Measurements from ENCODE around the gene SOX4. TPM values are rescaled to one million over a fixed set of nuclear protein-coding genes. Genes with fewer than 3 reads are reported as not detected.
"Not testable (repeated sequence)": the region's sequence is repeated elsewhere in the genome, so short reads cannot be mapped to it uniquely, and the experiment has no call there.

Gene SOX4
- 10.0 TPM for total RNA-seq
- long read RNA-seq, full-length matches to known transcripts = 43 of 43 reads
- long read RNA-seq, partial matches to known transcripts = 0 of 43 reads
- long read RNA-seq, other reads (novel, unspliced or antisense) = 0 of 43 reads

GRCh38 chr6:21593412-21593926, at the start of gene SOX4:
SOX4 (plus strand) TSS chr6:21593751; CDS start chr6:21594535, 784 bp downstream.
- DNase-seq (peak; percentile 93), ATAC-seq (peak; percentile 84)
- intact Hi-C loops (cut with micrococcal nuclease) = loop anchor here (10.0 kb wide), 1 partner anchor 1851 kb away; no protein-coding TSS in a partner anchor

GRCh38 chr6:21552286-21552685, 41.3 kb upstream of the SOX4 start:
- intact Hi-C loops (cut with micrococcal nuclease); DNase-seq; ATAC-seq: not testable (repeated sequence)

DNA sequence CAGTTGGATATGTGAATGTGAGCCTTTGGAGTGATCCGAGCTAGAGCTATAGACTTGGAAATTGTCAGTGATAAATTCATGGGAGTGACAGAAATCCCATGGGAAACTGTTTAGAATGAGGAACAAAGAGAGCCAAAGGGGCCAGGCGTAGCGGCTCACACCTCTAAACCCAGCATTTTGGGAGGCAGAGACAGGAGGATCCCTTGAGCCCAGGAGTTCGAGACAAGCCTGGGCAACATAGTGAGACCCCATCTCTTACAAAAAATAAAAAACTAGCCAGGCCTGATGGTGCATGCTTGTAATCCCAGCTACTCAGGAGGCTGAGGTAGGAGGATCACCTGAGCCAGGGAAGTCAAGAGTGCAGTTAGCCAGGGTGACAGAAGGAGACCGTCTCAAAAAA, 39.3 kb upstream of the SOX4 start:
- DNase-seq (no peak), ATAC-seq (no peak)
- intact Hi-C loops (cut with micrococcal nuclease) = no loop called here

DNA sequence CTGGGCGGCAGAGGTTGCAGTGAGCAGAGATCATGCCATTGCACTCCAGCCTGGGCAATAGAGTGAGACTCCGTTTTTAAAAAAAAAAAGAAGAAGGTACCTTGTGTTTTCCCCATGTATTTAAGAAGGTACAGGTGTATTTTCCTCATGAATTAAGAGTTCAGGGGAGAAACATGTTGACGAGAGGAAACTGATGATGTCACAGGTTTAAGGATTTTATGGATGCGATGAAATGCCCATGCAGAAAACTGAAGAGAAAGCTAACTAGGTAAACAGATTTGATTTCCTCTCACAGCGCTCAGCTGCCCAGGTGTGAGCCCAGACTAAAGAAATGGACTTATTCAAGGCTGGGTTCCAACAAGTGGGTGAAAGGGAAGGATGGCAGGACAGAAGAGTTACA, 38.4 kb upstream of the SOX4 start:
- DNase-seq (no peak), ATAC-seq (no peak)
- intact Hi-C loops (cut with micrococcal nuclease) = no loop called here

- DNase-seq (no peak), ATAC-seq (no peak)
- intact Hi-C loops (cut with micrococcal nuclease) = no loop called here
Observed at GRCh38 chr6:21556511-21556910, 37.0 kb upstream of the SOX4 start.

- intact Hi-C loops (cut with micrococcal nuclease) = no loop called here
- ATAC-seq = peak; percentile 30
- no peak for DNase-seq
Observed at GRCh38 chr6:21556968-21557721, 36.4 kb upstream of the SOX4 start.

DNA sequence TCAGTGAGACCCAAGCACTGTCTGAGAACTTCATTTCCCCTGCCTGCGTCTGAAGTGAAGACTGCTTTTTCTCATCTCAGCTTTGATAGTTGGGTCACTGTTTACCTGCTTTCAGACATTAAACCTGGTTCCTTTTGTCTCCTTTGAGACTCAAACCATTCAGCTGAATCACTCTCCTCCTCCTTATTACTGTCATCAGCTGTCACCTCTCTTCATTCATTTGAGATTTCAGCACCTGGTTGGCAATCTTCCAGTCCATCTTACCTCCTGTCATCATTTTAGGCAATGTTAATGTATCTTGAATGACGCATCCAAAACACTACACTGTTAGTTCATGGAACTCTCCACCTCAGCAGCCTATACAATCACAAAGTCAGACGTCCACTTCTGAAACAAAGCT, 34.3 kb upstream of the SOX4 start:
- no peak for ATAC-seq
- intact Hi-C loops (cut with micrococcal nuclease) = no loop called here
- no peak for DNase-seq

DNA sequence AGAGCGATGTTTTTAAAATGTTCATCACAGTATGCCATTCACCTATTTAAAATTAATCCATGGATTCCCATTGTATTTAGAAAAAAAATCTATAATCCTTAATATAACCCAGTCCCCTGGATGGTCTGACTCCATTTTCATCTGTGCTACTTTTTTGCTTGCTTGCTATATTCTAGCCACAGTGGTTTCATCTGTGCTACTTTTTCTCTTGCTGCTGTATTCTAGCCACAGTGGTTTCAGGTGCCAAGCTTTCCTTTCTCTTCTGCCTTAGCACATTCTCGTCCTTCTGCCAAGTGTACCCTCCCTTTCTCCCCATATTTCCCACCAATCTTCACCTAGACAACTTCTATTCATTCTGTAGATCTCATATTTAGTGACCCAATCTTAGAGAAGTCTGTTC, 33.3 kb upstream of the SOX4 start:
- DNase-seq (no peak), ATAC-seq (no peak)
- intact Hi-C loops (cut with micrococcal nuclease) = no loop called here

DNA sequence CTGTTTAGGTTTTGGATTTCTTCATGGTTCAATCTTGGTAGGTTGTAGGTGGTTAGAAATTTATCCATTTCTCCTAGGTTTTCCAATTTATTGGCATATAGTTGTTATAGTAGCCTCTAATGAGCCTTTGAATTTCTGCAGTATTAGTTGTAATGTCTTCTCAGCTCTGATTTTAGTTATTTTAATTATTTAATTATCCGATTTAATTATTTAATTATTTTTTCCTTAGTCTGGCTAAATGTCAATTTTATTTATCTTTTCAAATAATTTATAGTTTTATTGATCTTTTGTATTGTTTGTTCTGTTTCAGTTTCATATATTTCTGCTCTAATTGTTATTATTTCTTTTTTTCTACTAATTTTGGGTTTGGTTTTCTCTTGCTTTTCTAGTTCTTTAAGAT, 28.1 kb upstream of the SOX4 start:
- intact Hi-C loops (cut with micrococcal nuclease) = no loop called here
- no peak for DNase-seq

GRCh38 chr6:21578523-21578922, 15.0 kb upstream of the SOX4 start:
- no peak for ATAC-seq
- no peak for DNase-seq
- intact Hi-C loops (cut with micrococcal nuclease) = no loop called here

More for the DNA sequence above, 28.1 kb upstream of the SOX4 start:
- no peak for ATAC-seq

DNA sequence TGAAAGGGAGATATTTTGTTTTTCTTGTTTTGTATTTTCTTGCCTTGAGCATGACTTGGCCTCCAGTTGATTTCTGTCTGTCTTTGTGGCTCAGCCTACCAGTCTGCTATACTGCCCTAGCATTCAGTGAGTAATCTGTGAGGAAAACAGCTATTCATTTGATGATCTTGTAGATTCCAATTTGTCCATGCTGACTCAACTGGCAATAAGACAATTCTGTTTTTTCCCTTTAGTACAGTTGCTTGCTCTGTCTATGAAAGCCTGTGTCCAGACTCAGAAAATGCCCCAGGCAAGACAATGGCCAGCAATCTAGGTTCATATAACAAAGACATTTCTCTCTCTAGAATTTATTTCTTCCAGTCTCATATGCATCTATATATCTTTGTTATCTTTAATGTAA, 10.9 kb upstream of the SOX4 start:
- DNase-seq (no peak), ATAC-seq (no peak)
- intact Hi-C loops (cut with micrococcal nuclease) = loop anchor here (10.0 kb wide), 1 partner anchor 708 kb away; no protein-coding TSS in a partner anchor

GRCh38 chr6:21586300-21586699, 7.3 kb upstream of the SOX4 start:
- DNase-seq = no peak
- ATAC-seq = no peak
- intact Hi-C loops (cut with micrococcal nuclease) = loop anchor here (10.0 kb wide), 1 partner anchor 711 kb away; no protein-coding TSS in a partner anchor

GRCh38 chr6:21586740-21587178, 6.8 kb upstream of the SOX4 start:
- ATAC-seq (no peak), DNase-seq (peak; percentile 57)
- intact Hi-C loops (cut with micrococcal nuclease) = loop anchor here (10.0 kb wide), 1 partner anchor 712 kb away; no protein-coding TSS in a partner anchor

- peak; percentile 68 for ATAC-seq
- intact Hi-C loops (cut with micrococcal nuclease) = loop anchor here (10.0 kb wide), 1 partner anchor 713 kb away; no protein-coding TSS in a partner anchor
- peak; percentile 73 for DNase-seq
Observed at GRCh38 chr6:21587179-21587960, 6.2 kb upstream of the SOX4 start.

DNA sequence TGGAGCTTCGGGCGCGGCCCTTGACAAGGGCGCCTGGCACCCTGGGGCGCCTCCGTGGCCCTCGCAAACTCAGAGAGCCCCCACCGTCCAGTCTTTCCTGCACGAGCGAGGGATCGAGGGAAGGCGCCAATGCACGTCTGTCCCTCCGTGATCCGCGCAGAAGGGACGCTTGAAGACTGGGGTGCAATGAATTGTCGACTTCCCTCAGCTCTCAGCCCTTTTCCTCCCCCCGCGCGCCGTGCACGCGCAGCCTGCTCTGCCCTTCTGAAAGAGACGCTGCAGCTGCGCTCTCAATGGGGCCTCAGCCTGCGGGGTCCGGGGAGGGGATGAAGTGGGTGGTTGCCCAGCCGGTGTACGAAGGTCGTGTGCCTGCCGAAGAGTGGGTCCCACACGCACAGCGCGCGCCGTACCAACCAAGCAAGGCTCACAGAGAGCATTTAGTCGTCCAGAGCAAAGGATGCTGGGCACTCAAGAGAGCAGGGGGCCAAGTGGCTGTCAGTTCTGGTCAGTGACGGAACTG, 5.5 kb upstream of the SOX4 start:
- intact Hi-C loops (cut with micrococcal nuclease) = loop anchor here (10.0 kb wide), 1 partner anchor 713 kb away; no protein-coding TSS in a partner anchor
- ATAC-seq (peak; percentile 60), DNase-seq (peak; percentile 72)

- DNase-seq = peak; percentile 76
- intact Hi-C loops (cut with micrococcal nuclease) = loop anchor here (10.0 kb wide), 1 partner anchor 714 kb away; no protein-coding TSS in a partner anchor
- peak; percentile 61 for ATAC-seq
Observed at GRCh38 chr6:21588481-21589351, 4.8 kb upstream of the SOX4 start.

DNA sequence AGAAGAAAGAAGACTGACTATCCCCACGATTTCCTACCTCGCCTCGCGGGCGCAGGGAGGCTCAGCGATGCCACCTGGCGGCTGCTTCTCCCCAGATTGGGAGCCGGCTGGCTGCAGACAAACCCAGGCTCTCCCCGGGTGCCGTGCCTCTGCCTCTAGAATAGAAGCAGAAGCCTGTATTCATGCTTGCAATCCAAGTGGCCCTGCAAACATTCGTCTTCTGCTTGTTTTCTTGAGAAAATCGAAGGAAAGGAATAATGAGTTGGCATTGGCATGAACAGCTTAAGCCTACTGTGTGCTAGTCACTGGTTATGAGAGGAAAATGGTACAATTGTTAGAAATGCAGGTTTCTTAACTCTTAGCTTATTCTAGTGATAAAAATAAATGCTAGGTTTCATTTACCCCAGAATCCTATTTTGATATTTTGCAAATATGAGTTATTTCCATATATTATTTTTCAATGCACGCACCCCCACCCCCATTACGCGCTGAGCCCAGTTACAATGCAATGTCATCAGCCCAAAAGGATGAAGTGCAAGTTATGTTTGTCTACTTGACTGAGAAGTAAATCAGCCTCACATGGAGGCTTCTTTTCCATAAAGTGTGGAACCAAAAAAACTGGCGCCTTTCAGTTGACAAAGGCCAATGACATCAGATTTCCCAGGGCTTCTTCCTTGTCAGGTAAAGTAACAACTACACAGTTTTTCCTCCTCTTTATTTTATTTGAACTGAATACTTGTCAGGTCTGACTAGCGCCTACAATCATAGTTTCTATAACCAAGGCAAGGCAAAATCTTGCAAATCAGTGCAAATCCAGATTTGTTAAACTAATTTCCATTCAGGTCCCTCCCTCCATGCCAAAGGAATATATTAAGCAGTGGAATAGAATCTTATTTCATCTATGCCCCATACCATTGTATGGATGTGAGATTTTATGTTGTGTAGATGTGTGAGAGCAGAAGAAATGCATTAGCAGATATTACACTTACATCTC, 3.9 kb upstream of the SOX4 start:
- peak; percentile 70 for ATAC-seq
- intact Hi-C loops (cut with micrococcal nuclease) = loop anchor here (10.0 kb wide), 2 partner anchors 715 to 1855 kb away; no protein-coding TSS in a partner anchor
- peak; percentile 94 for DNase-seq

Data from left ventricle myocardium superior (tissue), 1 donor.